Measurements from ENCODE around the gene SIGLEC14. TPM values are rescaled to one million over a fixed set of nuclear protein-coding genes. Genes with fewer than 3 reads are reported as not detected.

The SIGLEC14 gene
- total RNA-seq (ENCODE audit: low replicate concordance), result not detected in 2 replicates

GRCh38 chr19:51646730-51647129 lies at the start of gene SIGLEC14:
Gene SIGLEC14, minus strand, starts transcription at chr19:51646825. Its CDS starts 66 bp downstream, at chr19:51646759.

DNA sequence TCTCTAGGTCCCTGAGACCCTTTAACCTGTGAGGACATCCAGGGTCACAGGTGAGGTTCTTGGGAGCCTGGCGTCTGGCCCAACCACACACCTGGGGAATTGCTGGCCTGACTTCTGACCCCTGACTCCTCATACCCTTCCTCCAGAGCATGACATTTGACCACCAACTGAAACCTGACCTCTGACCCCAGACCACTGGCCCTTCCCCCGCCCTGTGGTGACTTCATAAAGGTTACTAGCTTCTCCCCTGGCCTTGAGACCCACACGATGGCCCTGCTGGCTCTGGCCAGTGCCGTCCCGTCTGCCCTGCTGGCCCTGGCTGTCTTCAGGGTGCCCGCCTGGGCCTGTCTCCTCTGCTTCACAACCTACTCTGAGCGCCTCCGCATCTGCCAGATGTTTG lies 46.6 kb upstream of the SIGLEC14 start, which contains the start of gene SPACA6:
Gene SPACA6 (plus strand): TSS at position 71 of the 400 bp plus-strand sequence. CDS start 197 bp downstream, at position 268.

GRCh38 chr19:51630315-51630714 lies 16.3 kb downstream of the SIGLEC14 start, which contains the start of gene SIGLEC5:
Gene SIGLEC5, minus strand, starts transcription at chr19:51630401. Its CDS starts 66 bp downstream, at chr19:51630335.

Other genes starting within 250 kb of the SIGLEC14 start
- not detected in 2 replicates for gene SIGLEC10, start 229.2 kb downstream of the SIGLEC14 start, total RNA-seq (ENCODE audit: low replicate concordance)
- not detected in 2 replicates for gene SIGLEC8, start 188.4 kb downstream of the SIGLEC14 start, total RNA-seq (ENCODE audit: low replicate concordance)
- not detected in 2 replicates for gene CEACAM18, start 168.3 kb downstream of the SIGLEC14 start, total RNA-seq (ENCODE audit: low replicate concordance)
- gene SIGLEC12, start 145.0 kb downstream of the SIGLEC14 start, total RNA-seq (ENCODE audit: low replicate concordance), result not detected in 2 replicates
- not detected in 2 replicates for gene SIGLEC6, start 115.2 kb downstream of the SIGLEC14 start, total RNA-seq (ENCODE audit: low replicate concordance)
- 2.1 and 11.2 TPM in 2 replicates for gene ZNF175, start 75.5 kb downstream of the SIGLEC14 start, total RNA-seq (ENCODE audit: low replicate concordance)
- not detected in 2 replicates for gene SIGLEC5, start 16.4 kb downstream of the SIGLEC14 start, total RNA-seq (ENCODE audit: low replicate concordance)
- gene SPACA6, start 46.5 kb upstream of the SIGLEC14 start, total RNA-seq (ENCODE audit: low replicate concordance), result 8.5 and 12.8 TPM in 2 replicates
- 0.08 and 0.23 TPM in 2 replicates for gene HAS1, start 77.2 kb upstream of the SIGLEC14 start, total RNA-seq (ENCODE audit: low replicate concordance)
- 0.47 TPM in 1 of 2 replicates, not detected in the other for gene FPR1, start 105.1 kb upstream of the SIGLEC14 start, total RNA-seq (ENCODE audit: low replicate concordance)
- not detected in 2 replicates for gene FPR2, start 114.4 kb upstream of the SIGLEC14 start, total RNA-seq (ENCODE audit: low replicate concordance)
- 0.23 TPM in 1 of 2 replicates, not detected in the other for gene FPR3, start 148.3 kb upstream of the SIGLEC14 start, total RNA-seq (ENCODE audit: low replicate concordance)
- 7.1 and 8.7 TPM in 2 replicates for gene ZNF577, start 241.1 kb upstream of the SIGLEC14 start, total RNA-seq (ENCODE audit: low replicate concordance)